Measurements from ENCODE around the gene IL17D.

Gene IL17D

GRCh38 chr13:20704459-20705069 lies 1.1 kb downstream of the IL17D start:
- H3K9me3 ChIP-seq (ENCODE audit: insufficient read depth, low read length, severe bottlenecking): no peaks in the 10 kb centered on the region
- H3K9ac ChIP-seq (ENCODE audit: low read depth, low read length): no peak overlapping the region
- no peaks in the 10 kb centered on the region for H3K79me2 ChIP-seq (ENCODE audit: insufficient read depth, low read length)
- TF ChIP-seq CTCF (IDR thresholded peaks at IDR 0.05; ENCODE audit: borderline replicate concordance, extremely low read depth, low read length, poor library complexity, severe bottlenecking): no peak
- TF ChIP-seq EZH2 (IDR thresholded peaks at IDR 0.05; ENCODE audit: borderline replicate concordance, low read depth, low read length, severe bottlenecking): no peak
- peaks cover 14% of the 10 kb centered on the region for H3K4me1 ChIP-seq (ENCODE audit: insufficient read depth, low read length)
- no peak overlapping the region for H2AFZ ChIP-seq (ENCODE audit: low read depth, low read length)
- H3K4me2 ChIP-seq (ENCODE audit: insufficient read depth, low read length): peak overlapping the region; percentile 63
- DNase-seq (no peak), ATAC-seq (ENCODE audit: insufficient read depth, low read depth) (0 out of 3 replicates have a peak, but pooled peaks have one; percentile 5)
- no peak overlapping the region for H3K27ac ChIP-seq (ENCODE audit: low read length)
- peaks cover 28% of the 10 kb centered on the region for H3K27me3 ChIP-seq (ENCODE audit: insufficient read depth, low read length, poor library complexity)
- H3K4me3 ChIP-seq (ENCODE audit: low read depth in 1 of 2, low read length in 2 of 2): peak overlapping the region in 1 of 2 experiments; percentile 51; a peak in 3 of 4 replicates
- no peaks in the 10 kb centered on the region for H4K20me1 ChIP-seq (ENCODE audit: insufficient read depth, low read length)
- H3K36me3 ChIP-seq (ENCODE audit: insufficient read depth, low read length): no peaks in the 10 kb centered on the region

- H3K79me2 ChIP-seq (ENCODE audit: insufficient read depth, low read length): no peaks in the 10 kb centered on the region
- peaks cover 14% of the 10 kb centered on the region for H3K4me1 ChIP-seq (ENCODE audit: insufficient read depth, low read length)
- peaks cover 18% of the 10 kb centered on the region for H3K27me3 ChIP-seq (ENCODE audit: insufficient read depth, low read length, poor library complexity)
- TF ChIP-seq CTCF (IDR thresholded peaks at IDR 0.05; ENCODE audit: borderline replicate concordance, extremely low read depth, low read length, poor library complexity, severe bottlenecking) (no peak), EZH2 (IDR thresholded peaks at IDR 0.05; ENCODE audit: borderline replicate concordance, low read depth, low read length, severe bottlenecking) (no peak)
- H4K20me1 ChIP-seq (ENCODE audit: insufficient read depth, low read length): no peaks in the 10 kb centered on the region
- H3K4me2 ChIP-seq (ENCODE audit: insufficient read depth, low read length): no peak overlapping the region
- DNase-seq (no peak), ATAC-seq (ENCODE audit: insufficient read depth, low read depth) (no peak)
- no peak overlapping the region for H3K27ac ChIP-seq (ENCODE audit: low read length)
- no peak overlapping the region for H3K4me3 ChIP-seq (ENCODE audit: low read depth in 1 of 2, low read length in 2 of 2)
- H3K9me3 ChIP-seq (ENCODE audit: insufficient read depth, low read length, severe bottlenecking): no peaks in the 10 kb centered on the region
- no peak overlapping the region for H3K9ac ChIP-seq (ENCODE audit: low read depth, low read length)
- H3K36me3 ChIP-seq (ENCODE audit: insufficient read depth, low read length): no peaks in the 10 kb centered on the region
- no peak overlapping the region for H2AFZ ChIP-seq (ENCODE audit: low read depth, low read length)
Observed at GRCh38 chr13:20706661-20707060, 3.2 kb downstream of the IL17D start.

- H3K4me3 ChIP-seq (ENCODE audit: low read depth in 1 of 2, low read length in 2 of 2): no peak overlapping the region
- H3K27ac ChIP-seq (ENCODE audit: low read length): no peak overlapping the region
- no peaks in the 10 kb centered on the region for H3K9me3 ChIP-seq (ENCODE audit: insufficient read depth, low read length, severe bottlenecking)
- no peak overlapping the region for H2AFZ ChIP-seq (ENCODE audit: low read depth, low read length)
- H3K9ac ChIP-seq (ENCODE audit: low read depth, low read length): no peak overlapping the region
- no peak overlapping the region for H3K4me2 ChIP-seq (ENCODE audit: insufficient read depth, low read length)
- H3K36me3 ChIP-seq (ENCODE audit: insufficient read depth, low read length): no peaks in the 10 kb centered on the region
- TF ChIP-seq CTCF (IDR thresholded peaks at IDR 0.05; ENCODE audit: borderline replicate concordance, extremely low read depth, low read length, poor library complexity, severe bottlenecking) (no peak), EZH2 (IDR thresholded peaks at IDR 0.05; ENCODE audit: borderline replicate concordance, low read depth, low read length, severe bottlenecking) (no peak)
- H3K4me1 ChIP-seq (ENCODE audit: insufficient read depth, low read length): peaks cover 18% of the 10 kb centered on the region
- DNase-seq: no peak
- no peaks in the 10 kb centered on the region for H4K20me1 ChIP-seq (ENCODE audit: insufficient read depth, low read length)
- no peak for ATAC-seq (ENCODE audit: insufficient read depth, low read depth)
- peaks cover 3% of the 10 kb centered on the region for H3K27me3 ChIP-seq (ENCODE audit: insufficient read depth, low read length, poor library complexity)
- no peaks in the 10 kb centered on the region for H3K79me2 ChIP-seq (ENCODE audit: insufficient read depth, low read length)
Observed at GRCh38 chr13:20708216-20708615, 4.7 kb downstream of the IL17D start.

Data from DND-41 (cell line).